ENCODE measurements around the gene ZBED6.

ZBED6 gene

GRCh38 chr1:203769505-203770343 is 25.7 kb upstream of the ZBED6 start:
- ChIA-PET POLR2A (ENCODE audit: low non-redundant PET) (interaction anchor here (0.5 kb wide), 1 partner anchor 43 kb away, joined by 4 read pairs; no protein-coding TSS in a partner anchor), CTCF (interaction anchor here (0.6 to 1.1 kb wide), 3 partner anchors 10 to 499 kb away, joined by 3 to 7 read pairs (median 3); no protein-coding TSS in a partner anchor)

GRCh38 chr1:203771901-203772301 is 23.5 kb upstream of the ZBED6 start:
- H3K27ac ChIP-seq = peak overlapping the region; percentile 3; the same call in 1 of the 2 replicates
- ChIA-PET CTCF (interaction anchor here (0.6 to 0.8 kb wide), 3 partner anchors 21 to 284 kb away, joined by 4 to 6 read pairs (median 5); no protein-coding TSS in a partner anchor), POLR2A (ENCODE audit: low non-redundant PET) (no interaction called here)
- no peak for DNase-seq (ENCODE audit: low spot score)
- no peak for TF ChIP-seq CTCF (conservative IDR thresholded peaks at IDR 0.05; ENCODE audit: low read depth)

More at GRCh38 chr1:203769505-203770343, 25.7 kb upstream of the ZBED6 start:
- TF ChIP-seq CTCF (conservative IDR thresholded peaks at IDR 0.05; ENCODE audit: low read depth) = no peak
- peak overlapping the region; percentile 97 for H3K27ac ChIP-seq
- DNase-seq (ENCODE audit: low spot score) = peak; percentile 95

- no peak for DNase-seq (ENCODE audit: low spot score)
- ChIA-PET POLR2A (ENCODE audit: low non-redundant PET) (interaction anchor here (0.7 kb wide), 1 partner anchor 107 kb away, joined by 5 read pairs; no protein-coding TSS in a partner anchor), CTCF (interaction anchor here (0.6 to 0.8 kb wide), 2 partner anchors 8 to 285 kb away, joined by 4 to 5 read pairs; no protein-coding TSS in a partner anchor)
- TF ChIP-seq CTCF (conservative IDR thresholded peaks at IDR 0.05; ENCODE audit: low read depth) = no peak
- no peak overlapping the region for H3K27ac ChIP-seq
These were observed 22.6 kb upstream of the ZBED6 start for GRCh38 chr1:203772836-203773235.

GRCh38 chr1:203776636-203777035 is 18.8 kb upstream of the ZBED6 start:
- no peak; the same call in 1 of the 2 replicates for TF ChIP-seq CTCF (conservative IDR thresholded peaks at IDR 0.05; ENCODE audit: low read depth)
- POLR2A ChIA-PET (ENCODE audit: low non-redundant PET) = no interaction called here
- CTCF ChIA-PET = interaction anchor here (0.5 to 1.6 kb wide), 7 partner anchors 15 to 1519 kb away, joined by 3 to 7 read pairs (median 3); no protein-coding TSS in a partner anchor

GRCh38 chr1:203777596-203777995 is 17.8 kb upstream of the ZBED6 start:
- no peak overlapping the region for H3K27ac ChIP-seq
- POLR2A ChIA-PET (ENCODE audit: low non-redundant PET) = no interaction called here
- CTCF ChIA-PET = interaction anchor here (0.7 to 1.6 kb wide), 3 partner anchors 14 to 1418 kb away, joined by 3 to 7 read pairs (median 3); no protein-coding TSS in a partner anchor
- no peak for DNase-seq (ENCODE audit: low spot score)
- TF ChIP-seq CTCF (conservative IDR thresholded peaks at IDR 0.05; ENCODE audit: low read depth) = no peak

More at GRCh38 chr1:203776636-203777035, 18.8 kb upstream of the ZBED6 start:
- no peak for DNase-seq (ENCODE audit: low spot score)
- no peak overlapping the region for H3K27ac ChIP-seq

- no peak for DNase-seq (ENCODE audit: low spot score)
- no peak for TF ChIP-seq CTCF (conservative IDR thresholded peaks at IDR 0.05; ENCODE audit: low read depth)
- no peak overlapping the region for H3K27ac ChIP-seq
- ChIA-PET POLR2A (ENCODE audit: low non-redundant PET) (no interaction called here), CTCF (interaction anchor here (0.7 kb wide), 1 partner anchor 64 kb away, joined by 3 read pairs; no protein-coding TSS in a partner anchor)
These were observed 17.3 kb upstream of the ZBED6 start for GRCh38 chr1:203778146-203778545.

Data from RWPE1 (cell line).